Neural cell (in vitro differentiated cells): ENCODE measurements around the gene LRRC14B.

Source experiments
- EP300 ChIP-seq: fragments of 450-650 bp; conservative IDR thresholded peaks from 2 replicates; pipeline ENCODE4 v1.6.1; 2014; ENCODE audit warnings: antibody characterized with exemption, mild to moderate bottlenecking, moderate library complexity; ENCODE audit not compliant: poor library complexity, severe bottlenecking
- EZH2 ChIP-seq: fragments of 200-600, 300-800 bp; shearing (Covaris generic), sonication (generic); IDR thresholded peaks from 2 replicates; pipeline ENCODE4 v1.6.1; 2014; ENCODE audit warnings: antibody characterized with exemption, low read length, borderline replicate concordance, mild to moderate bottlenecking; ENCODE audit not compliant: insufficient read depth, poor library complexity, severe bottlenecking
- MXI1 ChIP-seq: fragments of 450-650 bp; conservative IDR thresholded peaks from 2 replicates; pipeline ENCODE4 v1.6.1; 2014; ENCODE audit warnings: antibody characterized with exemption, mild to moderate bottlenecking; ENCODE audit not compliant: poor library complexity, severe bottlenecking
- POLR2AphosphoS5 ChIP-seq: IDR thresholded peaks from 2 replicates; pipeline ENCODE4 v1.6.1; 2012
- RAD21 ChIP-seq: fragments of 450-650 bp; conservative IDR thresholded peaks from 2 replicates; pipeline ENCODE4 v1.6.1; 2014; ENCODE audit warnings: antibody characterized with exemption, mild to moderate bottlenecking, moderate library complexity
- SMC3 ChIP-seq: fragments of 450-650 bp; conservative IDR thresholded peaks from 2 replicates; pipeline ENCODE4 v1.6.1; 2014; ENCODE audit warnings: antibody characterized with exemption, mild to moderate bottlenecking, moderate library complexity; ENCODE audit not compliant: poor library complexity
- TF ChIP-seq, protein P1 (sequence below): fragments of 450-650 bp; IDR thresholded peaks from 2 replicates; pipeline ENCODE4 v1.5.1; 2014; ENCODE audit warnings: antibody characterized with exemption, mild to moderate bottlenecking, moderate library complexity; ENCODE audit not compliant: poor library complexity, severe bottlenecking
- TF ChIP-seq, protein P2 (sequence below): IDR thresholded peaks from 2 replicates; pipeline ENCODE4 v1.6.1; 2012; ENCODE audit warnings: borderline replicate concordance

DNA sequence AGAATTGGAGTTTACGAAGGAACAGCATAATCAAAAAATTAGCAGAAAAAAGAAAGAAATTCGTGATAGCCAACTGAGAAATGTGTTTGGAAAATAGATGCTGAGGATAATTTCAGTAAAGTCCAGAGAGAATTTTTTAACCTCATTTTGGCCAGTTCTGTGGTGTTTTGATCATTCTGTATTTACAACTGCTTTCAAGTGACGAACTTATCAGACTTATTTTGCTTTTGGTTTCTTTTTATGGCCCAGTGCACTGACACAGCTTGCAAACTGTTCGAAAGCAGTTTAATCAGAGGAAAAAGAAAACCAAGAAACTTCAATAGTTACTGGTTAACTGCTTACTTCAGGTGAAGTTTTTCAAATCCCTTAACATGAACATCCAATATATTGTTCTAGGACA is 28.7 kb downstream of the LRRC14B start:
- TF ChIP-seq, protein P1, sequence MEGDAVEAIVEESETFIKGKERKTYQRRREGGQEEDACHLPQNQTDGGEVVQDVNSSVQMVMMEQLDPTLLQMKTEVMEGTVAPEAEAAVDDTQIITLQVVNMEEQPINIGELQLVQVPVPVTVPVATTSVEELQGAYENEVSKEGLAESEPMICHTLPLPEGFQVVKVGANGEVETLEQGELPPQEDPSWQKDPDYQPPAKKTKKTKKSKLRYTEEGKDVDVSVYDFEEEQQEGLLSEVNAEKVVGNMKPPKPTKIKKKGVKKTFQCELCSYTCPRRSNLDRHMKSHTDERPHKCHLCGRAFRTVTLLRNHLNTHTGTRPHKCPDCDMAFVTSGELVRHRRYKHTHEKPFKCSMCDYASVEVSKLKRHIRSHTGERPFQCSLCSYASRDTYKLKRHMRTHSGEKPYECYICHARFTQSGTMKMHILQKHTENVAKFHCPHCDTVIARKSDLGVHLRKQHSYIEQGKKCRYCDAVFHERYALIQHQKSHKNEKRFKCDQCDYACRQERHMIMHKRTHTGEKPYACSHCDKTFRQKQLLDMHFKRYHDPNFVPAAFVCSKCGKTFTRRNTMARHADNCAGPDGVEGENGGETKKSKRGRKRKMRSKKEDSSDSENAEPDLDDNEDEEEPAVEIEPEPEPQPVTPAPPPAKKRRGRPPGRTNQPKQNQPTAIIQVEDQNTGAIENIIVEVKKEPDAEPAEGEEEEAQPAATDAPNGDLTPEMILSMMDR, result no peak
- TF ChIP-seq POLR2AphosphoS5 (no peak), SMC3 (no peak), MXI1 (no peak), EP300 (no peak), RAD21 (no peak), EZH2 (no peak)
- TF ChIP-seq, protein P2, sequence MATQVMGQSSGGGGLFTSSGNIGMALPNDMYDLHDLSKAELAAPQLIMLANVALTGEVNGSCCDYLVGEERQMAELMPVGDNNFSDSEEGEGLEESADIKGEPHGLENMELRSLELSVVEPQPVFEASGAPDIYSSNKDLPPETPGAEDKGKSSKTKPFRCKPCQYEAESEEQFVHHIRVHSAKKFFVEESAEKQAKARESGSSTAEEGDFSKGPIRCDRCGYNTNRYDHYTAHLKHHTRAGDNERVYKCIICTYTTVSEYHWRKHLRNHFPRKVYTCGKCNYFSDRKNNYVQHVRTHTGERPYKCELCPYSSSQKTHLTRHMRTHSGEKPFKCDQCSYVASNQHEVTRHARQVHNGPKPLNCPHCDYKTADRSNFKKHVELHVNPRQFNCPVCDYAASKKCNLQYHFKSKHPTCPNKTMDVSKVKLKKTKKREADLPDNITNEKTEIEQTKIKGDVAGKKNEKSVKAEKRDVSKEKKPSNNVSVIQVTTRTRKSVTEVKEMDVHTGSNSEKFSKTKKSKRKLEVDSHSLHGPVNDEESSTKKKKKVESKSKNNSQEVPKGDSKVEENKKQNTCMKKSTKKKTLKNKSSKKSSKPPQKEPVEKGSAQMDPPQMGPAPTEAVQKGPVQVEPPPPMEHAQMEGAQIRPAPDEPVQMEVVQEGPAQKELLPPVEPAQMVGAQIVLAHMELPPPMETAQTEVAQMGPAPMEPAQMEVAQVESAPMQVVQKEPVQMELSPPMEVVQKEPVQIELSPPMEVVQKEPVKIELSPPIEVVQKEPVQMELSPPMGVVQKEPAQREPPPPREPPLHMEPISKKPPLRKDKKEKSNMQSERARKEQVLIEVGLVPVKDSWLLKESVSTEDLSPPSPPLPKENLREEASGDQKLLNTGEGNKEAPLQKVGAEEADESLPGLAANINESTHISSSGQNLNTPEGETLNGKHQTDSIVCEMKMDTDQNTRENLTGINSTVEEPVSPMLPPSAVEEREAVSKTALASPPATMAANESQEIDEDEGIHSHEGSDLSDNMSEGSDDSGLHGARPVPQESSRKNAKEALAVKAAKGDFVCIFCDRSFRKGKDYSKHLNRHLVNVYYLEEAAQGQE, result no peak
